HG03159 (cell line): Measurements from ENCODE around the gene GAS7.
"Not testable (repeated sequence)": the region's sequence is repeated elsewhere in the genome, so short reads cannot be mapped to it uniquely, and the experiment has no call there.

Experiments used
- ATAC-seq: cut with Tn5 transposase; IDR thresholded peaks from one replicate; pipeline ENCODE4 v1.9.1; 2021; ENCODE audit warnings: mild to moderate bottlenecking, moderate library complexity; ENCODE audit not compliant: unreplicated experiment

Gene GAS7

GRCh38 chr17:10031127-10031526 is 167.3 kb downstream of the GAS7 start:
- ATAC-seq, result no peak

GRCh38 chr17:10029129-10029528 is 169.3 kb downstream of the GAS7 start:
- no peak for ATAC-seq

GRCh38 chr17:10025976-10026901 is 172.2 kb downstream of the GAS7 start:
- no peak for ATAC-seq

- ATAC-seq, result no peak
These were observed 173.2 kb downstream of the GAS7 start for GRCh38 chr17:10025224-10025623.

- ATAC-seq, result no peak
These were observed 176.0 kb downstream of the GAS7 start for GRCh38 chr17:10022416-10022815.

- no peak for ATAC-seq
These were observed 177.0 kb downstream of the GAS7 start for GRCh38 chr17:10021272-10021984.

GRCh38 chr17:10019941-10020451 is 178.4 kb downstream of the GAS7 start:
- no peak for ATAC-seq

- ATAC-seq, result peak; percentile 89
These were observed 179.9 kb downstream of the GAS7 start for GRCh38 chr17:10018461-10018891.

- not testable (repeated sequence) for ATAC-seq
These were observed 181.3 kb downstream of the GAS7 start for GRCh38 chr17:10016958-10017570.

- ATAC-seq, result peak; percentile 78
These were observed 184.9 kb downstream of the GAS7 start for GRCh38 chr17:10013365-10014112.

- ATAC-seq, result no peak
These were observed 187.7 kb downstream of the GAS7 start for GRCh38 chr17:10010752-10011151.

GRCh38 chr17:10003705-10004104 is 194.7 kb downstream of the GAS7 start:
- ATAC-seq, result no peak

GRCh38 chr17:10002567-10003360 is 195.6 kb downstream of the GAS7 start:
- not testable (repeated sequence) for ATAC-seq

- ATAC-seq, result no peak
These were observed 197.0 kb downstream of the GAS7 start for GRCh38 chr17:10001306-10001873.

- no peak for ATAC-seq
These were observed 198.3 kb downstream of the GAS7 start for GRCh38 chr17:9999919-10000695.

GRCh38 chr17:9998060-9998459 is 200.3 kb downstream of the GAS7 start:
- no peak for ATAC-seq

- ATAC-seq, result no peak
These were observed 203.6 kb downstream of the GAS7 start for GRCh38 chr17:9994761-9995160.

GRCh38 chr17:9991796-9992195 is 206.6 kb downstream of the GAS7 start:
- no peak for ATAC-seq

- no peak for ATAC-seq
These were observed 207.1 kb downstream of the GAS7 start for GRCh38 chr17:9991351-9991750.
